Loucy (cell line): ENCODE measurements around the gene SYNM.

ENCODE experiments used
- EZH2phosphoT487 ChIP-seq: fragments of 200-600 bp; IDR thresholded peaks from 2 replicates; pipeline ENCODE4 v1.6.1; 2018; ENCODE audit warnings: antibody characterized with exemption, mild to moderate bottlenecking, moderate library complexity, borderline replicate concordance
- TF ChIP-seq, protein P1 (sequence below): fragments of 200-600 bp; sonication (generic); conservative IDR thresholded peaks from 2 replicates; pipeline ENCODE4 v1.5.1; 2014; ENCODE audit warnings: mild to moderate bottlenecking, antibody characterized with exemption, low read length

DNA sequence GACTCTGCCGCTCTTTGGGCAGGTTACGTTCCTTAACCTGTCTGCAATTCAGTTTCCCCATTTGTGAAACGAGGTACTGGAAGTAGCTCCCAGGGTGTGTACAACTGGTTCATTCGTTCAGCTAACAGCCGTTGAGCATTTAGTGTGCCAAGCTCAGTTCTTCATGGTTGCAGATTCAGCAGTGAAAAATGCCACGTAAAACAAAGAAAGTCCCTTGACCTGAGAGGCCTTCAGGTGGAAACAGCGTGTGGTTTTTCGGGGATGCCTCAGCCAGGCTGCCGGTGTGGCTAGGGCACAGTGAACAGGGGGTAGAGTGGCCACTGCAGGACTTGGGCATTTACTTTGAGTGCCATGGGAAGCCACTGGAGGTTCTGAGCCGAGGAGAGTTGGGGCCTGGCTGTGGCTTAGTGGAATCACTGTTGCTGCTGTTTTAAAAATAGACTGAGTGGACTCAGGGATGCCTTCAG, 4.7 kb downstream of the SYNM start:
- TF ChIP-seq, protein P1, sequence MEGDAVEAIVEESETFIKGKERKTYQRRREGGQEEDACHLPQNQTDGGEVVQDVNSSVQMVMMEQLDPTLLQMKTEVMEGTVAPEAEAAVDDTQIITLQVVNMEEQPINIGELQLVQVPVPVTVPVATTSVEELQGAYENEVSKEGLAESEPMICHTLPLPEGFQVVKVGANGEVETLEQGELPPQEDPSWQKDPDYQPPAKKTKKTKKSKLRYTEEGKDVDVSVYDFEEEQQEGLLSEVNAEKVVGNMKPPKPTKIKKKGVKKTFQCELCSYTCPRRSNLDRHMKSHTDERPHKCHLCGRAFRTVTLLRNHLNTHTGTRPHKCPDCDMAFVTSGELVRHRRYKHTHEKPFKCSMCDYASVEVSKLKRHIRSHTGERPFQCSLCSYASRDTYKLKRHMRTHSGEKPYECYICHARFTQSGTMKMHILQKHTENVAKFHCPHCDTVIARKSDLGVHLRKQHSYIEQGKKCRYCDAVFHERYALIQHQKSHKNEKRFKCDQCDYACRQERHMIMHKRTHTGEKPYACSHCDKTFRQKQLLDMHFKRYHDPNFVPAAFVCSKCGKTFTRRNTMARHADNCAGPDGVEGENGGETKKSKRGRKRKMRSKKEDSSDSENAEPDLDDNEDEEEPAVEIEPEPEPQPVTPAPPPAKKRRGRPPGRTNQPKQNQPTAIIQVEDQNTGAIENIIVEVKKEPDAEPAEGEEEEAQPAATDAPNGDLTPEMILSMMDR, result no peak
- no peak for TF ChIP-seq EZH2phosphoT487
